HG03097 (cell line): ENCODE results near the gene NUCB1.

ENCODE experiments used
- ATAC-seq: cut with Tn5 transposase; IDR thresholded peaks from one replicate; pipeline ENCODE4 v1.9.1; 2021; ENCODE audit not compliant: unreplicated experiment, low FRiP score

The NUCB1 gene

GRCh38 chr19:48970139-48970766 lies 70.1 kb downstream of the NUCB1 start:
- no peak for ATAC-seq

GRCh38 chr19:48970923-48971395 lies 70.8 kb downstream of the NUCB1 start:
- no peak for ATAC-seq
